Stimulated activated CD8-positive, alpha-beta memory T cell treated with anti-CD3 and anti-CD28 coated beads, Interleukin-4, amount 100 ng/mL, for 4 hours (primary cell): ENCODE results near the gene CD27.
"Not testable (repeated sequence)": the region's sequence is repeated elsewhere in the genome, so short reads cannot be mapped to it uniquely, and the experiment has no call there.

Experiments used
- DNase-seq, 2 donors: peaks; one replicate each; pipeline ENCODE4 v3.0.0-alpha.2; 2020; ENCODE audit warnings: low read depth in 2 of 2, low spot score in 1 of 2

CD27 gene

GRCh38 chr12:6461401-6462233 lies 16.9 kb downstream of the CD27 start:
- peak in 1 of 2 donors; percentile 70 for DNase-seq

- DNase-seq, result no peak
These were observed 17.7 kb downstream of the CD27 start for GRCh38 chr12:6462234-6462995.

GRCh38 chr12:6463216-6463615 lies 18.5 kb downstream of the CD27 start:
- DNase-seq, result no peak

DNA sequence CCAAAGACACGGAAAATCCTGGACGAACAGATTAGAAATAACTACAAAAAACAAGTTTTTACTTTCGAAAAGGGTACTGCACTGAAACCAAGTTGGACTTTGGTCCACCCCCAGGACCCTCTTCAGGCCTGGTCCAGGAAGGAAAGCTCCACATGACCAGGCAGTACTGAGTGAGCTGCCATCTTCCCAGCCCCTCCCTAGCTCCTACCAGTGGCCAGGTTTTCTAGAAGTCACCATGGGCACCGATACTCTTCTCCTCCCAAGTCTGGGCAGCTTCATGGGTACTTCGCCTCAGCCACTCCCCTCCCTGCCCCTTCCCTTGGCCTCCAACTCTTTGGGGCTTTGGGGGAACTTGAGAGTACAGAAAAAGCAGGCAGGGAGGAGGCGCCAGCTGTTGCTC lies 19.1 kb downstream of the CD27 start:
- DNase-seq, result no peak

GRCh38 chr12:6464531-6464930 lies 19.8 kb downstream of the CD27 start:
- no peak for DNase-seq

- DNase-seq, result no peak
These were observed 20.9 kb downstream of the CD27 start for GRCh38 chr12:6465467-6466183.

GRCh38 chr12:6466184-6466573 lies 21.4 kb downstream of the CD27 start:
- no peak for DNase-seq

- not testable (repeated sequence) for DNase-seq
These were observed 22.0 kb downstream of the CD27 start for GRCh38 chr12:6466751-6467150.

DNA sequence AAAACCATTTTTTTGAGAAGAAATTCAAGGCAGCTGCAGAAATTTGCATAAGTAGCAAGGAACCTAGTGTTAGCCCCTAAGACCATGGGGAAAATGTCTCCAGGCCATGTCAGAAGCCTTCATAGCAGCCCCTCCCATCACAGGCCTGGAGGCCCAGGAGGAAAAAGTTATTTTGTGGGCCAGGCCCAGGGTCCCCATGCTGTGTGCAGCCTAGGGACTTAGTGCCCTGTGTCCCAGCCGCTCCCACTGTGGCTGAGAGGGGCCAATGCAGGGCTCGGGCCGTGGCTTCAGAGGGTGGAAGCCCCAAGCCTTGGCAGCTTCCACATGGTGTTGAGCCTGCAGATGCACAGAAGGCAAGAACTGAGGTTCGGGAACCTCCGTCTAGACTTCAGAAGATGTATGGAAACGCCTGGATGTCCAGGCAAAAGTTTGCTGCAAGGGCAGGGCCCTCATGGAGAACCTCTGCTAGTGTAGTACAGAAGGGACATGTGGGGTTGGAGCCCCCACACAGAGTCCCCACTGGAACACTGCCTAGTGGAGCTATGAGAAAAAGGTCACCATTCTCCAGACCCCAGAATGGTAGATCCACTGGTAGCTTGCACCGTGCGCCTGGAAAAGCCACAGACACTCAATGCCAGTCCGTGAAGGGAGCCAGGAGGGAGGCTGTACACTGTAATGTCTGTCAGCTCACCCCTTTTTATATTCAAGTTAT lies 23.0 kb downstream of the CD27 start:
- DNase-seq, result not testable (repeated sequence)

- no peak for DNase-seq
These were observed 23.5 kb downstream of the CD27 start for GRCh38 chr12:6468283-6468575.

DNA sequence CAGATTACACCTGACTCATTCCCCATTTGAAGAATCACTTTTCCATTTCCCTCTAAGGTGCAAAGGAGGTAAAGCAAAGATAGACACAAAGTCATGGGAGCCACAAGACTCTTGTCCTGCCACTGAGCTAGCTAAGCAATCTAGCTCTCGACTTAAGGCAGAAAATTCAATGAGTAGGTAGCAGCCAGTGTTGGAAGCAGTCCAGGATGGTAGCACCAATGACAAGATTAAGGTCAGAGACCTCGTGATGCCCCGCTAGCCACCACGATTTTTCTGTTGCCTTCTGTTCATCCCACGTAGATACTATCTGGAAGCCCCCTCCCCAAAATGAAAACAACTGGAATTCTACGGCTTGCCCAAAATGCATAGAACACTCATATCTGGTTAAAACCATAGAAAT lies 24.3 kb downstream of the CD27 start:
- DNase-seq, result no peak

DNA sequence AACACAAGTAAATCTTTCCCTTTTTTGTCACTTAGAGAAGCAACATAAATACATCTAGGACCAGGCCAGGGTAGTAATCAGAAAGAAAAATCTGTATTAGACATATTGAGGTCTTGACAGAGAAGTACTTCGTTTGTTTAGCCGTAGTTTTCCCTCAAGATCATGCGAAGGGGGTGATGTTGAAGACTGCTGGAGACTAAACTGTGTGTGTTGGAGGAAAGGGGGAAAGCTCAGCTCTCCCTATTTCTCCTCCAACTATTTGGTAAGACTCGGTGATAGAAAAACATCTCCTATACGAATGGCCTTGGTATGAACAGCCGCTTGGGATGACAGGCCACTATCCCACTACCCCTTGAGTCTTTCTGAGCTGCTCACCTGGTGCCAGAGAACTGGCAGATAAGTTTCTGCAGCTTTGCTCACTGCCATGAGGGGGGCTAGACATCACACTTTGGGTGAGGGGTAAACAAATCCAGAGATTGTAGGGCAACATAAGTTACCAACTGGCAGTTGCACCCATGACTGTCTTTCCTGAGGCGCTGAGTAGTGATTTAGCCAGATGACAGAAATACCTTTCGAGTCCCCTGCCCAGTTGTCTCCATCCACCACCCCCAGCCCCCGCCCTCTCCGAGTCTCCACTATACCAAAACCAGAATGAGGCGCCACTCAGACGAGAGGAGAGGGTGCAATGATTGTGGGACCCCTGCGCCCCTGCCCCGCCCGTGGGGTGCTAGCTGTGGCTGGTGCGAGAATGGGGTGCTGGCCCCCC lies 25.0 kb downstream of the CD27 start:
- no peak for DNase-seq

DNA sequence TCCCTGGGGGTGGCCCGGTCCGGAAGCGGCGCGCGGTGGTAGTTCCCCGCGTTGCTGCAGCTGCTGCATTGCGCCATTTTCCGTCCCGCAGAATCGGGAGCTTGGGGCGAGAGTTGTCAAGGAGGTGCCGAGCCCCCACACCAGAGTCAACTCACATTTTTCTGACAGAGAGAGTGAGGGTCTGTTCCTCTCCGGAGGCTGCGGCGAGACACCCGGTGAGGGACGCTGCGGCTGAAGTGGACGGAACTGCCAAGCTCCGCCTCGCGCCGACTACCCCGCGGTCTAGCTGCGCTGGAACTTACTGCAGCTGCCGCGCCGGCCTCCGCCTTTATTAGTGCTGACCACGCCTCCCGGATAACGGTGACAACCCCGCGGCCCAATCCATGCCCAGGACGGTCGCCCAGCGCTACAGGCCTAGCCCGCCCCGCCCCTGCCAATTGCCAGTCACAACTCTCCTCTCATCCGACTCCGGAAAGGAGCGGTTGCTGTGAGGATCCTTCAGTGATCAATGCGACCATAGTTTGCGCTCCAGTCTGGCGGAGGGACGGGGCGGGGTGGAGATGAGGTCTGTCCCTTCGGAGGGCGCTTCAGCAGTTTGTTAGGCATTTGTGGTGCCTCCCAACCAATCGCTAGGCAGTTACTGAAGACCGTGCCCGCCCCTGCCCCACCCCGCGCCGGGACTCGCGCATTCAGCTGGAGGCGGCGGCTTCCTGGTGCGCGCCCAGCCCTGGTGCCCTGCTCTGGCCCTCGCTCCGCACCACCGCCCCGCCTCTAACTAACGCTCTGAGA lies 25.8 kb downstream of the CD27 start, which contains the start of gene VAMP1:
Gene VAMP1 (minus strand): TSS at position 303 of the 789 bp plus-strand sequence. CDS start 146 bp downstream, at position 157.
- DNase-seq, result peak; percentile 91 to 94

DNA sequence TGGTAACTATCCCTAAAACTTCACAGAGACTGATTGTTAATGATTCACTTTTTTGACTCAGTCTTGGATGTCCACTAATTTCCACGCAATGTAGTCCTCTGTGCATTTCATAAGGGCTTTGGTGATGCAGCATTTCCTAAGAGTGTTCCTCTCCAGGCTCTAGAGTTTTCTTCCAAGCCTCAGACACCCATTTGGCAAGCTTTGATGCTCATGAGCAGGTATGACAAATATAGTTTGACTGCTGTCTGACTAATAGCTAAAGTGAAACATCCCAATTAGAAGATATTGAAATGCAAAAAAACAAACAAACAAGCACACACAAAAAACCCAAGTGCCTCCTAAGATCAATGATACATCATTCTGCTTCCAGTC lies 27.2 kb downstream of the CD27 start:
- no peak for DNase-seq

GRCh38 chr12:6472491-6472890 lies 27.7 kb downstream of the CD27 start:
- no peak for DNase-seq

DNA sequence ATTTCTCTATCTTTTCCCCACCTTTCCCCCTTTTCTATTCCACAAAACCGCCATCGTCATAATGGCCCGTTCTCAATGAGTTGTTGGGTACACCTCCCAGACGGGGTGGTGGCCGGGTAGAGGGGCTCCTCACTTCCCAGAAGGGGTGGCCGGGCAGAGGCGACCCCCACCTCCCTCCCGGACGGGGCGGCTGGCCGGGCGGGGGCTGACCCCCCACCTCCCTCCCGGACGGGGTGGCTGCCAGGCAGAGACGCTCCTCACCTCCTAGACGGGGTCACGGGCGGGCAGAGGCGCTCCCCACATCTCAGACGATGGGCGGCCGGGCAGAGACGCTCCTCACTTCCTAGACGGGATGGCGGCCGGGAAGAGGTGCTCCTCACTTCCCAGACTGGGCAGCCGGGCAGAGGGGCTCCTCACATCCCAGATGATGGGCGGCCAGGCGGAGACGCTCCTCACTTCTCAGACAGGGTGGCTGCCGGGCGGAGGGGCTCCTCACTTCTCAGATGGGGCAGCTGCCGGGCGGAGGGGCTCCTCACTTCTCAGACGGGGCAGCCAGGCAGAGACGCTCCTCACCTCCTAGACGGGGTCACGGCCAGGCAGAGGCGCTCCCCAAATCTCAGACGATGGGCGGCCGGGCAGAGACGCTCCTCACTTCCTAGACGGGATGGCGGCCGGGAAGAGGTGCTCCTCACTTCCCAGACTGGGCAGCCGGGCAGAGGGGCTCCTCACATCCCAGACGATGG lies 30.6 kb downstream of the CD27 start:
- not testable (repeated sequence) for DNase-seq

DNA sequence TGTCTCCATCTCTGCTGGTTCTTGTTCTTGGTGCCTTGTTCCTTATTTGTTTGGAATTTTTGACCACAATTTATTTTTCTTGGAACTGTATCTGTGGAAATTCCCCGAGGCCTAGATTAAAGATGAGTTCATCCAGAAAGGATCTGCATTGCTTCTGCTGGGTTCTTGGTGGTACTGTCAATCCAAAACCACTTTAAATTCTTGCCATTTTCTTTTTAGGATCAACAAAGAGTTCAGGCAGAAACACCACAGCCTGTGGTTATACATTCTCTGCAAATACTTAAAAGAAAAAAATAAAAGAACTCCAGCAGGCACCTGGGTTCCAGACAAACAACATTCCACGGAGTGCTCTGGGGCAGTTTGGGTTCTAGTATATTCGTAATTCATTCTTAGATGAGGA lies 31.7 kb downstream of the CD27 start:
- DNase-seq, result no peak

GRCh38 chr12:6477601-6478377 lies 33.0 kb downstream of the CD27 start:
- not testable (repeated sequence) for DNase-seq
